HEK293T (cell line): ENCODE data around the gene CCDC88C.

Experiments used
- CTCF ChIA-PET: fragments of 350-600 bp; formaldehyde crosslinking; extraction: SDS; loops from one replicate; lab custom pipeline; 2021; ENCODE audit warnings: antibody characterized with exemption, inconsistent platforms; lab: Yijun Ruan, JAX
- POLR2A ChIA-PET: fragments of 350-600 bp; formaldehyde crosslinking; extraction: SDS; loops from one replicate; lab custom pipeline; 2020; ENCODE audit warnings: antibody characterized with exemption, inconsistent platforms; lab: Yijun Ruan, JAX
- DNase-seq: peaks from one replicate; pipeline ENCODE4 v3.0.0; 2012; ENCODE audit warnings: mixed read lengths; ENCODE audit errors: extremely low spot score
- ARNT ChIP-seq: fragments of 450-650 bp; IDR thresholded peaks from 2 replicates; pipeline ENCODE4 v1.6.1; 2017; ENCODE audit warnings: mild to moderate bottlenecking
- BHLHE40 ChIP-seq: fragments of 450-650 bp; IDR thresholded peaks from 2 replicates; pipeline ENCODE4 v1.6.1; 2016; ENCODE audit warnings: mild to moderate bottlenecking, moderate library complexity, borderline replicate concordance
- CTBP1 ChIP-seq: fragments of 450-650 bp; IDR thresholded peaks from 2 replicates; pipeline ENCODE4 v1.6.1; 2016; ENCODE audit warnings: borderline replicate concordance
- ELF4 ChIP-seq: fragments of 450-650 bp; IDR thresholded peaks from 2 replicates; pipeline ENCODE4 v1.6.1; 2017; ENCODE audit warnings: antibody characterized with exemption
- FOXA1 ChIP-seq: fragments of 450-650 bp; IDR thresholded peaks from 2 replicates; pipeline ENCODE4 v1.6.1; 2016; ENCODE audit warnings: mild to moderate bottlenecking
- FOXK2 ChIP-seq: fragments of 450-650 bp; IDR thresholded peaks from 2 replicates; pipeline ENCODE4 v1.6.1; 2016; ENCODE audit warnings: mild to moderate bottlenecking
- FOXM1 ChIP-seq: fragments of 450-650 bp; IDR thresholded peaks from 2 replicates; pipeline ENCODE4 v1.6.1; 2017; ENCODE audit warnings: mild to moderate bottlenecking, borderline replicate concordance
- HDGF ChIP-seq: fragments of 450-650 bp; IDR thresholded peaks from 2 replicates; pipeline ENCODE4 v1.6.1; 2017; ENCODE audit warnings: antibody characterized with exemption, borderline replicate concordance
- L3MBTL2 ChIP-seq: fragments of 450-650 bp; conservative IDR thresholded peaks from 2 replicates; pipeline ENCODE4 v1.6.1; 2016; ENCODE audit warnings: mild to moderate bottlenecking
- LEF1 ChIP-seq: fragments of 450-650 bp; IDR thresholded peaks from 2 replicates; pipeline ENCODE4 v1.6.1; 2017; ENCODE audit warnings: mild to moderate bottlenecking, borderline replicate concordance
- NFRKB ChIP-seq: fragments of 450-650 bp; IDR thresholded peaks from 2 replicates; pipeline ENCODE4 v1.6.1; 2016; ENCODE audit warnings: mild to moderate bottlenecking, moderate library complexity
- PKNOX1 ChIP-seq: fragments of 450-650 bp; IDR thresholded peaks from 2 replicates; pipeline ENCODE4 v1.6.1; 2016
- SP1 ChIP-seq: fragments of 450-650 bp; IDR thresholded peaks from 2 replicates; pipeline ENCODE4 v1.6.1; 2017
- SUZ12 ChIP-seq: fragments of 450-650 bp; IDR thresholded peaks from 2 replicates; pipeline ENCODE4 v1.6.1; 2016; ENCODE audit warnings: mild to moderate bottlenecking
- TARDBP ChIP-seq: fragments of 450-650 bp; IDR thresholded peaks from 2 replicates; pipeline ENCODE4 v1.6.1; 2016
- ZNF384 ChIP-seq: fragments of 450-650 bp; IDR thresholded peaks from 2 replicates; pipeline ENCODE4 v1.6.1; 2016

CCDC88C gene

DNA sequence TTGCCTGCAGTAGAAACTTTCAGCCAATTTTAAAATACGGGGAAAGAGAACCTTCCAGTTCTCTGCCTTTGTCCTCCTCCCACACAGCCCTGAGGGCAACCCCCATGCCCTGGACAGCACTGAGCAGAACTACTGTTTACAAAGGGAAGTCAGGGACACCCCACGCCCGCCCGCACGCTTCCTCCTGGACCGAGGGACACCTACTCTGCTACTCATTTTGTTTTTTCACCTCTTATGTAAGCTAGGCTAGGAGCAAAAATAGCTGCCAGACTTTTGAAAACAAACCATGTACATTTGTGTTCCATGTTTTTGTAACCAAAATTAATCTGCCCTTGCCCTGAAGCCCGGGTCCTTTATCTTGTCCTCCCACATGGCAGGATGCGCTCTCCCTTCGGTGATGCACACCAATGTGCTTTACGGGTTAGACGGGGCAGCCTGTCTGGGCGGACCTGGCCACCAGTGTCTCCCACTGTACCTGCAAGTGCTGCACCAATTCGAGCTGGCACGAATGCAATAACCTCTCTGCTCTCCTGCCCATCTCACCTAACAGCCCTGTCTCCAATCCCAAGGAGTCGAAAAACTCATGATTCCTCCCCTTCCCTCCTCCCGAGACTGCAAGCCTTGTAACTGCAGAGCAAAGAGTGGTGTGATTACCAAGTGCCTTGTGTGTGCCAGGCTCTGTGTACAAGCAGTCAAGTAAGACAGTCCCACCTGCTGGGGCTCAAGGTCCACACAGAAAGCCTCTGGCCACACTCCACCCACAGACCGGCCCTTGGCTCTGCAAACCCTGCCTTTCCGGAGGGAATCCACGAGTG is 85.2 kb downstream of the CCDC88C start:
- DNase-seq = no peak
- TF ChIP-seq SP1 = no peak
- no peak for TF ChIP-seq FOXM1
- POLR2A ChIA-PET = no interaction called here
- CTCF ChIA-PET = interaction anchor here (0.8 kb wide), 1 partner anchor 9 kb away, joined by 6 read pairs; no protein-coding TSS in a partner anchor

DNA sequence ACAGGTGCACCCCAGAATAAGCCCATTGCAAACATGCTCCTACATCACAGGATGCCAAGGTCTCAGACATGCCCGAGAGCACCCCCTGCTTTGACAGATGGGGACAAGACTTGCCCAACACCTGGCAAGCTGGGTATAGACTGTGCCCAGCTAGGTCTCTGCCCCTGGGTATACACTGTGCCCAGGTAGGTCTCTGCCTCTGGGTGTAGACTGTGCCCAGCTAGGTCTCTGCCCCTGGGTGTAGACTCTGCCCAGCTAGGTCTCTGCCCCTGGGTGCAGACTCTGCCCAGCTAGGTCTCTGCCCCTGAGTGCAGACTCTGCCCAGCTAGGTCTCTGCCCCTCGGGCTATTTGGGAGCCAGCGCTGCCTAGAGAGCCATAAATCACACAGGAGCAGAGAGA is 85.9 kb downstream of the CCDC88C start:
- no peak for DNase-seq
- ChIA-PET CTCF (no interaction called here), POLR2A (no interaction called here)
- TF ChIP-seq ELF4 (no peak), PKNOX1 (no peak), NFRKB (no peak), SUZ12 (no peak), FOXM1 (no peak), L3MBTL2 (no peak), ARNT (no peak), CTBP1 (no peak)

DNA sequence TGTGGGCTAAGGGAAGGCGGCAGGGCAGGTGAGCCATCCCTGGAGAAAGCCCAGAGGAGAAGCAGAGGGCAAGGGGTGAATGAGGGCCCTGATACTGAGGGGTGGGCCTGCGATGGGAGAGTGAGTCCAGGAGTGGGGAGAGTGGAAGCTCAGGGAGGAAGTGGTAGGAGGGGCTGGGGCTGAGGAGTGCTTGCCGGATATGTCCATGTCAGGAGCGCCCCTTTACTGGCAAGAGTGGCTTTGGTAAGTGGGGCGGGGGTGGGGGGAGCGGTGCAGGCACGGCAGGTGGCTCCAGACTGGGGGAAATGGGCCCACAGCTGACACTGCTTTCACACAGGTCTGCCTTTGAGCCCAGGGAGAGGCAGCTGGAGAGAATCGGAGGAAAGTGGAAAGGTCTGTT is 86.8 kb downstream of the CCDC88C start:
- no peak for TF ChIP-seq FOXK2
- TF ChIP-seq ARNT = no peak
- no peak for TF ChIP-seq ZNF384
- TF ChIP-seq FOXA1 = no peak
- no peak for TF ChIP-seq BHLHE40
- no peak for TF ChIP-seq FOXM1

GRCh38 chr14:91330096-91330696 is 87.4 kb downstream of the CCDC88C start:
- ChIA-PET CTCF (interaction anchor here (0.8 kb wide), 1 partner anchor 9 kb away, joined by 3 read pairs; no protein-coding TSS in a partner anchor), POLR2A (no interaction called here)
- TF ChIP-seq SUZ12 (no peak), CTBP1 (no peak), BHLHE40 (no peak), NFRKB (no peak), TARDBP (no peak), L3MBTL2 (no peak), FOXK2 (no peak), FOXA1 (no peak), ZNF384 (no peak), SP1 (no peak), ARNT (no peak)
- DNase-seq = no peak

More for the DNA sequence above, 86.8 kb downstream of the CCDC88C start:
- CTCF ChIA-PET = no interaction called here
- DNase-seq = no peak
- POLR2A ChIA-PET = no interaction called here

DNA sequence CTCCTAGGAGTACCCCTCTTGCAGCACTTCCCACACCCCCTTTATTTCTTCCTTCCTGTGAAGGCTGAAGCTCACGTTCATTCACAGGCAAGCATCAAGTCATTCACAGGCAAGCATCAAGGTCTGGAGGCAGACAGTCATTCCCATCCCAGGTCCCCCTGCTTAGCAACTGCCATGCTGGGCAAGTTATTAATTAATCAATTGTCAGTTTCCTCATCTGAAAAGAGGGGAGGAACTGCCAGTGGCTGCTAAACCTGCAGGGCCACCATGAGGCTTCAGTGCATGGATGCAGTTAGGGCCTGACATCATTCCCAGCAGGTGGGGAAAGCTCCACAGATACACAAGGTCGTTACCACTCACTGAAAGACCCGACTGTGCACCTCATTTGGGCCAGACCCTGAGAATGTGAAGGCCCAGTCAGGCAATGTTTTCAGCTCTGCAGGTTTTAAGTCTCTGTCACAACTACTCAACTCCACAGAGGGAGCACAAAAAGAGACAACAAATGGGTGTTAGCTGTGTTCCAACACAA is 88.1 kb downstream of the CCDC88C start:
- CTCF ChIA-PET = interaction anchor here (0.8 to 0.9 kb wide), 2 partner anchors 9 to 27 kb away, joined by 3 read pairs; no protein-coding TSS in a partner anchor
- DNase-seq = no peak

DNA sequence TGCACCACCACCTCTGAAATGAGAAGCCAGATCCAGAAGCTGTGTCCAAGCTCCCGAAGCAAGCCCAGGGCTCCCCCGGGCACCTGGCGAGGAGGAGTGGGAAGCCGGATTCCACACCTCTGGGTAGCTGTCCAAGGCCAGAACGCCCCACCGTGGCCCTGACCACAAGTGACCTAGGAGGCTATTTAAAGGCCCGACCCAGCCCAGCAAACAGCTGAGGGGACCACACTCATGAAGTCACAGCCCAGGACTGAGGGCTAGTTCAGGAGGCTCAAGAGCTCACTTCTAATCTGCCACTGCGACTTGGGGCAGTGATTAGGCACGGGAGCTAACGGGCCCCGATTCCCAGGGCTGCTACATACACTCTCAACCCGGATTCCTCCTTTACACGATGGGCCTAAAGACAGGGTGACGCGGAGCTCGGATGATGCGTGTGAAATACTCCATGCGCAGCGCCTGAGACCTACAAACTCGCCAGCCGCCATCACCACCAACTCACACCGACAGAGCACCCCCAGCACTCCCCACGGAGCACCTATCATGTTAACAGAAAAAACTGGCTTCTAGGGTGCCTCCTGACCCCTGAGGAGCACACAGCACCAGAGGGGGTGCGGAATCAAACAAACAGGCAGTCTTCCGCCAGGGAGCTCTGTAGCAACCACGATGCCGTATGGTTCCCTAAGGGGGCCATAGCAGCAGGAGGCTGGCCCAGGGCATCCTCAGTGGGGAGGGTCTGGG is 89.1 kb downstream of the CCDC88C start:
- POLR2A ChIA-PET = no interaction called here
- DNase-seq = no peak
- CTCF ChIA-PET = no interaction called here
- TF ChIP-seq TARDBP (no peak), HDGF (no peak), CTBP1 (no peak), ZNF384 (no peak), SUZ12 (no peak), SP1 (no peak), FOXM1 (no peak), NFRKB (no peak), ELF4 (no peak), FOXK2 (no peak), LEF1 (no peak)

More for the DNA sequence above, 88.1 kb downstream of the CCDC88C start:
- POLR2A ChIA-PET = no interaction called here
- TF ChIP-seq FOXM1 (no peak), BHLHE40 (no peak), SP1 (no peak), ZNF384 (no peak), HDGF (no peak), SUZ12 (no peak), ARNT (no peak), FOXK2 (no peak), NFRKB (no peak), FOXA1 (no peak), PKNOX1 (no peak), TARDBP (no peak), L3MBTL2 (no peak)
